ENCODE data around the gene M1AP. TPM values are rescaled to one million over a fixed set of nuclear protein-coding genes. Genes with fewer than 3 reads are reported as not detected.
A peak's percentile ranks its signal among the peaks of the same experiment; 100 is the strongest.

The M1AP gene
- total and polyA plus RNA-seq, 2 donors (not counting 1 experiment from before 2014, with no cell fraction given): not detected

DNA sequence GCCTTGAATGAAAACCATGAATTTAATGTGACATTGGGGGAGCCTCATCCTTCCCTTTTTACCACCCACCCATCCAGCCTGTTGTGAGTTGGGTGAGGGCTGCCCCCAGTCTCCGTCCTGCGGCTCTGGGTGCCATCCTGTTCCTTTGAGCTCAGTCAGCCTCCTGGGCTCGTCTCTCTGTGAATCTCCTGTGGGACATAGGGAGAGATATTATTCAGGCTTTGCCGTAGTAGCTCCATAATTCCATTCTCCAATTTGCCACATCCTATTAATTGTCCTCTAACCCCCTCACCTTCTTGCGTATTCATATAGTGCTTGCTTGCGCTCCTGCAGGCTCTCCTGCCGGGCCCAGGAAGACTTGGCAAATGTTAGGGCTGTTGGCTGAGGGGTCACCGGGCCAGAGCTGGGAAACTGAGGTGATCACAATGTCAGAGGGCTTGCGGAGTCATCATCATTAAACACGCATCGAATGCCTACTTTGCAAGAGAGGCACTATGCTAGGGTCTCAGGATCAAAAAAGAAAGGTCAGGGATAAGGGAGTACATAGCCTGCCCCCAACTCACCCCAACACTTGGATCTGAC is 121.4 kb downstream of the M1AP start:
- Histone ChIP-seq H3K36me3 (ENCODE audit: control insufficient read depth, insufficient read depth, low read length) (peaks cover 18% of the 10 kb centered on the region), H3K27ac (ENCODE audit: insufficient read depth, low read length) (no peak overlapping the region), H3K4me3 (replicated peaks in 1 of 4; ENCODE audit: control extremely low read depth in 1 of 4, insufficient read depth in 1 of 4, low read depth in 3 of 4, low read length in 4 of 4) (no peak overlapping the region), H3K79me2 (ENCODE audit: control insufficient read depth, insufficient read depth, low read length) (peaks cover 25% of the 10 kb centered on the region), H3K27me3 (ENCODE audit: control insufficient read depth, insufficient read depth, low read length) (no peaks in the 10 kb centered on the region), H3K4me2 (ENCODE audit: extremely low read depth, insufficient read depth, low read length) (no peak overlapping the region), H4K20me1 (ENCODE audit: control insufficient read depth, extremely low read depth, insufficient read depth, low read length) (no peaks in the 10 kb centered on the region), H2AFZ (ENCODE audit: low read length) (no peak overlapping the region), H3K4me1 (ENCODE audit: control insufficient read depth, extremely low read depth, insufficient read depth, low read length) (peaks cover 7% of the 10 kb centered on the region), H3K9ac (ENCODE audit: insufficient read depth, low read length) (no peak overlapping the region), H3K9me3 (ENCODE audit: control insufficient read depth, insufficient read depth, low read depth, low read length) (no peaks in the 10 kb centered on the region)
- TF ChIP-seq, protein P1, sequence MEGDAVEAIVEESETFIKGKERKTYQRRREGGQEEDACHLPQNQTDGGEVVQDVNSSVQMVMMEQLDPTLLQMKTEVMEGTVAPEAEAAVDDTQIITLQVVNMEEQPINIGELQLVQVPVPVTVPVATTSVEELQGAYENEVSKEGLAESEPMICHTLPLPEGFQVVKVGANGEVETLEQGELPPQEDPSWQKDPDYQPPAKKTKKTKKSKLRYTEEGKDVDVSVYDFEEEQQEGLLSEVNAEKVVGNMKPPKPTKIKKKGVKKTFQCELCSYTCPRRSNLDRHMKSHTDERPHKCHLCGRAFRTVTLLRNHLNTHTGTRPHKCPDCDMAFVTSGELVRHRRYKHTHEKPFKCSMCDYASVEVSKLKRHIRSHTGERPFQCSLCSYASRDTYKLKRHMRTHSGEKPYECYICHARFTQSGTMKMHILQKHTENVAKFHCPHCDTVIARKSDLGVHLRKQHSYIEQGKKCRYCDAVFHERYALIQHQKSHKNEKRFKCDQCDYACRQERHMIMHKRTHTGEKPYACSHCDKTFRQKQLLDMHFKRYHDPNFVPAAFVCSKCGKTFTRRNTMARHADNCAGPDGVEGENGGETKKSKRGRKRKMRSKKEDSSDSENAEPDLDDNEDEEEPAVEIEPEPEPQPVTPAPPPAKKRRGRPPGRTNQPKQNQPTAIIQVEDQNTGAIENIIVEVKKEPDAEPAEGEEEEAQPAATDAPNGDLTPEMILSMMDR (conservative IDR thresholded peaks at IDR 0.05 in 1 of 2, IDR thresholded peaks at IDR 0.05 in 1 of 2; ENCODE audit: low read depth in 1 of 2, low read length in 2 of 2): no peak
- no peak for TF ChIP-seq EZH2 (IDR thresholded peaks at IDR 0.05; ENCODE audit: low read length, missing control alignments)
- no peak for DNase-seq (ENCODE audit: low read depth in 2 of 2)

DNA sequence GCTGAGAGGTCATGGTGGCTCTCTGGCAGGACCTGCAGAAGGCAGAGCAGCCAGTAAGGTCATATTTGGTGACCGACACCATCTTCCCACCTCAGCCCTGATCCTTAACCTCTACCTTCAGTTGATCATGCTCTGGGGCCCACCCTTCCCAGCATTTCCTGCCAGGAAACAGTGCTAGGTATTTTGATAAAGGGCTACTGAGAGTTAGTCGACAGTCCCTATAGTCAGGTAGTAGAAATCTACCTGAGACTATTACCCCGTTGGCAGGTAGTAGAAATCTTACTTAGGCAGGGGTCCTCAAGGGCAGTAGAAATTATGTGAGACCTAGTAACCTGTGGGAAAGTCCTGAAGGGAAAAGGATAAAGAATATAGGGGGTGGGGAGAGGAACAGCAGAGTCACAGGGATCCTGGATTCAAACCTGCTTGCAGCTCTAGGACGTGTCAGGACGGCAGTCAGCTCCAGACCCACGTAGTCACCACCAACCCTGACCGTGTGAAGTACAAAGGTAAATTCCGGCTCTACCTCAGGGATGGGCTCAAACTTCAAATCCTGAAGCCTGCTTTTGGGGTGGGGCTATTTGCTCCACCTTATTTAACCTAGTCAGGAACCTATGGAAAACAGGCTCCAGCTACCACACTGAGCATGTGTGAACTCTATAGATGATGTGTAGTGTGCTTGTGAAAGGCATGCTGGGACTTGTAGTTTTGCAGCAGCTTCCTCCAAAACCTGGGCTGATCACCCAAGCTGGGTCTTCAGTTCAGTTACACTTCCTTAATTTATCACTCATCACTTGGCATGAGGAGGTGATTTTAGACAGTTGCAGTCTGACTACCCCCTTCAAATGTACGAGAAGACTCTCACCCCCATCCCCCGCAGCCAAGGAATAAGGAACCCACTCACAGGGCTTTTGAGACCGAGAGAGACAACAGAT is 122.1 kb downstream of the M1AP start, which contains the start of gene DQX1:
Gene DQX1 (minus strand): TSS at position 515 of the 932 bp plus-strand sequence. CDS start 502 bp downstream, at position 13.
- Histone ChIP-seq H3K9ac (ENCODE audit: insufficient read depth, low read length) (no peak within 1 kb of the TSS), H3K36me3 (ENCODE audit: control insufficient read depth, insufficient read depth, low read length) (peaks cover 18% of the 10 kb centered on the region), H3K27ac (ENCODE audit: insufficient read depth, low read length) (no peak within 1 kb of the TSS), H3K4me3 (replicated peaks in 1 of 4; ENCODE audit: control extremely low read depth in 1 of 4, insufficient read depth in 1 of 4, low read depth in 3 of 4, low read length in 4 of 4) (no peak within 1 kb of the TSS), H2AFZ (ENCODE audit: low read length) (no peak within 1 kb of the TSS), H3K79me2 (ENCODE audit: control insufficient read depth, insufficient read depth, low read length) (peaks cover 25% of the 10 kb centered on the region), H3K9me3 (ENCODE audit: control insufficient read depth, insufficient read depth, low read depth, low read length) (no peaks in the 10 kb centered on the region), H4K20me1 (ENCODE audit: control insufficient read depth, extremely low read depth, insufficient read depth, low read length) (no peaks in the 10 kb centered on the region), H3K27me3 (ENCODE audit: control insufficient read depth, insufficient read depth, low read length) (no peaks in the 10 kb centered on the region), H3K4me2 (ENCODE audit: extremely low read depth, insufficient read depth, low read length) (no peak within 1 kb of the TSS), H3K4me1 (ENCODE audit: control insufficient read depth, extremely low read depth, insufficient read depth, low read length) (peaks cover 5% of the 10 kb centered on the region)
- TF ChIP-seq, protein P1 (conservative IDR thresholded peaks at IDR 0.05 in 1 of 2, IDR thresholded peaks at IDR 0.05 in 1 of 2; ENCODE audit: low read depth in 1 of 2, low read length in 2 of 2): no peak
- TF ChIP-seq EZH2 (IDR thresholded peaks at IDR 0.05; ENCODE audit: low read length, missing control alignments): no peak
- DNase-seq (ENCODE audit: low read depth in 2 of 2): peak in 1 of 2 donors; percentile 44

DNA sequence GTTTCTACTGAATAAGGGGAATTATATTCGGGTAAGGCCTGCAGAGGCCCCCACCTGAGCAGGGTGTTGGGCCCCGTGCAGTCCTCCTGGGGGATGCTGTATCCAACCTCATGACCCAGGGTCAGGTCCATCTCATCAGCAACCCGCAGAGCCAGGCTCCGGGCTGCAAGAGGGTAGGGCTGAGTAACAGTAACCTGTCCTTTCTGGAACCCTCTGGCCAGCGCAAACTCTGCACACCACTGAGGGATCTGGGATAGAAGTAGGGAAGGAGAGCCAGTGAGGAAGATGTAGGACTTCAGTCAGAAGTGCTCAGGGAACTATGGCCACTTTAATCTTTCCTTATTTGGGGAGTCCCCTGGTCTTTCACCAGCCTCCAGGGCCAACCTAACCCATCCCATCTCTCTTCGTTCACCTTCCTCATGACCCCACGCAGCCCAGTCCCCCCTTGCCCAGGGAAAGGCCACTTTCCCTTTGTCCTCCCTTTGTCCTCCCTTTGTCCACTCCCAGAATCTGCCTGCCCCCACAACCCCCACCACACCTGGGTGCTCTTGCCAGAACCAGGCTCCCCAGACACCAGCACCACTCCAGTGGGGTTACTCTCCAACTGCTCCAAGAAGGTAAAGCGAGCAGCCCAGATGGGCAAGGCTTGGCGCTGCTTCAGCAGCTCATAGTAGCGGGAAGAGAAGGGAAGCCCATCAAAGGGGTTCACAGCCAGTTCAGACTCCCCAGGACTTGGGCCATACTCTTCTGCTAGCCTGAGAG is 123.0 kb downstream of the M1AP start:
- no peak for TF ChIP-seq EZH2 (IDR thresholded peaks at IDR 0.05; ENCODE audit: low read length, missing control alignments)
- TF ChIP-seq, protein P1 (conservative IDR thresholded peaks at IDR 0.05 in 1 of 2, IDR thresholded peaks at IDR 0.05 in 1 of 2; ENCODE audit: low read depth in 1 of 2, low read length in 2 of 2): no peak
- H3K4me3 ChIP-seq (replicated peaks in 1 of 4; ENCODE audit: control extremely low read depth in 1 of 4, insufficient read depth in 1 of 4, low read depth in 3 of 4, low read length in 4 of 4): no peak overlapping the region
- no peaks in the 10 kb centered on the region for H3K4me1 ChIP-seq (ENCODE audit: control insufficient read depth, extremely low read depth, insufficient read depth, low read length)
- H3K4me2 ChIP-seq (ENCODE audit: extremely low read depth, insufficient read depth, low read length): no peak overlapping the region
- H3K79me2 ChIP-seq (ENCODE audit: control insufficient read depth, insufficient read depth, low read length): peaks cover 23% of the 10 kb centered on the region
- H3K9ac ChIP-seq (ENCODE audit: insufficient read depth, low read length): no peak overlapping the region
- no peak for DNase-seq (ENCODE audit: low read depth in 2 of 2)
- H3K27me3 ChIP-seq (ENCODE audit: control insufficient read depth, insufficient read depth, low read length): peaks cover 7% of the 10 kb centered on the region
- no peak overlapping the region for H3K27ac ChIP-seq (ENCODE audit: insufficient read depth, low read length)
- peaks cover 18% of the 10 kb centered on the region for H3K36me3 ChIP-seq (ENCODE audit: control insufficient read depth, insufficient read depth, low read length)
- H2AFZ ChIP-seq (ENCODE audit: low read length): no peak overlapping the region
- H3K9me3 ChIP-seq (ENCODE audit: control insufficient read depth, insufficient read depth, low read depth, low read length): no peaks in the 10 kb centered on the region
- no peaks in the 10 kb centered on the region for H4K20me1 ChIP-seq (ENCODE audit: control insufficient read depth, extremely low read depth, insufficient read depth, low read length)

Measured in fibroblast of lung (primary cell).